Adrenal gland (tissue), 5 donors: Measurements from ENCODE around the gene TEKT4.

ENCODE experiments used
- POLR2A ChIP-seq, 2 donors: fragments of 450-650 bp; IDR thresholded peaks; one replicate each; pipeline ENCODE4 v1.6.1; 2017; ENCODE audit warnings: antibody characterized with exemption in 2 of 2, mild to moderate bottlenecking in 2 of 2, moderate library complexity in 1 of 2
- TF ChIP-seq, protein P1 (sequence below), 6 experiments: fragments of 450-650 bp in 4 of 6; fragments of 200-600 bp in 2 of 6; sonication (generic) in 1 of 6; IDR thresholded peaks; 1 replicate in 5 of 6; 2 replicates in 1 of 6; pipeline versions ENCODE4 v1.5.1 to v1.8.0; 2016 to 2021; ENCODE audit warnings: antibody characterized with exemption in 6 of 6, mild to moderate bottlenecking in 2 of 6, moderate library complexity in 1 of 6
- donor health status: DM: no; HTN: no; CAD: no.

DNA sequence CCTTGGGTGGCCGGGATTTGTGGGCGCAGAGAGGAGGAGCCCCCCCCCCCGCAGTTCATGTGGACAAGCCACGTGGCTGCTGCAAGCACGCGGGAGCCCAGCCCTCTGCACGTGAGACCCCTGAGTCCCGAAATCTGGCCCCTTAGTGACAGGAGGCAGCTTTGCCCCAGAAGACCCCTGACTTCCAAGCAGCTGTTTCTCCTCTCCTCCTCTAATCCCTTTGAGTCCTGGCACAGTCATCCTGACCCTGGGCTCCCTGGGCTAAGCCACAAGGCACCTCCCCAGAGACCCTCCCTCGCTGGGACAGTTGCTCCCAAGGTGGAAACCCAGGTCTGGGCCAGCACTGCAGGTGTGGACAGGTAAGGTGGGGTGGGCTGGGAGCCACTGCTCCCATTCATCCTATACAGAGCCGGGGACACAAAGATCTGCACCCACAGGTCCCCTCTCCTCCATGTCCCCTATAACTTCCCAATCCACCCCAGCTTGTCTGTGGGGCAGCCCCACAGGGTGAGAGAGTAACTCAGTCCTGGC lies 923 bp downstream of the TEKT4 start:
- no peak for TF ChIP-seq POLR2A (IDR thresholded peaks at IDR 0.05)
- TF ChIP-seq, protein P1, sequence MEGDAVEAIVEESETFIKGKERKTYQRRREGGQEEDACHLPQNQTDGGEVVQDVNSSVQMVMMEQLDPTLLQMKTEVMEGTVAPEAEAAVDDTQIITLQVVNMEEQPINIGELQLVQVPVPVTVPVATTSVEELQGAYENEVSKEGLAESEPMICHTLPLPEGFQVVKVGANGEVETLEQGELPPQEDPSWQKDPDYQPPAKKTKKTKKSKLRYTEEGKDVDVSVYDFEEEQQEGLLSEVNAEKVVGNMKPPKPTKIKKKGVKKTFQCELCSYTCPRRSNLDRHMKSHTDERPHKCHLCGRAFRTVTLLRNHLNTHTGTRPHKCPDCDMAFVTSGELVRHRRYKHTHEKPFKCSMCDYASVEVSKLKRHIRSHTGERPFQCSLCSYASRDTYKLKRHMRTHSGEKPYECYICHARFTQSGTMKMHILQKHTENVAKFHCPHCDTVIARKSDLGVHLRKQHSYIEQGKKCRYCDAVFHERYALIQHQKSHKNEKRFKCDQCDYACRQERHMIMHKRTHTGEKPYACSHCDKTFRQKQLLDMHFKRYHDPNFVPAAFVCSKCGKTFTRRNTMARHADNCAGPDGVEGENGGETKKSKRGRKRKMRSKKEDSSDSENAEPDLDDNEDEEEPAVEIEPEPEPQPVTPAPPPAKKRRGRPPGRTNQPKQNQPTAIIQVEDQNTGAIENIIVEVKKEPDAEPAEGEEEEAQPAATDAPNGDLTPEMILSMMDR (IDR thresholded peaks at IDR 0.05) = no peak
